Measurements from ENCODE around the gene MRPL19.
"Not testable (repeated sequence)": the region's sequence is repeated elsewhere in the genome, so short reads cannot be mapped to it uniquely, and the experiment has no call there.

Gene MRPL19

DNA sequence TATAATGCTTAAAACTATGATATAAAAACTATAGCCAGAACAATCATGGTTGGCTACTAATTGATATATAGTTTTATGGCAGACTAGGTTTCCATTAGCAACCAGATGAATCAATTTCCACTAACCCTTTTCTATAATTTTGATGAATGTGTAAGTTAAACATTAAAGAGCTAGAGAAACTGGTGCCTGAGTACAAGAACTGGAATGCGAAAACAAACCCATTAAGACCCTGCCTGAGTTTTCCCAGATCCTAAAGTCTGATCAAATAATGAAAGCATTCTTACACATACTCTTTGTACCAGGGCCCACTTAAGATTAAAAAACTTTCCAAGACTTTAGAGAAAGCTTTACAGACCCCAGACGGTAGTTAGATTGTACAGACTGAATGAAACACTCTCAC is 21.3 kb downstream of the MRPL19 start:
- no peak for DNase-seq (ENCODE audit: low spot score)

DNA sequence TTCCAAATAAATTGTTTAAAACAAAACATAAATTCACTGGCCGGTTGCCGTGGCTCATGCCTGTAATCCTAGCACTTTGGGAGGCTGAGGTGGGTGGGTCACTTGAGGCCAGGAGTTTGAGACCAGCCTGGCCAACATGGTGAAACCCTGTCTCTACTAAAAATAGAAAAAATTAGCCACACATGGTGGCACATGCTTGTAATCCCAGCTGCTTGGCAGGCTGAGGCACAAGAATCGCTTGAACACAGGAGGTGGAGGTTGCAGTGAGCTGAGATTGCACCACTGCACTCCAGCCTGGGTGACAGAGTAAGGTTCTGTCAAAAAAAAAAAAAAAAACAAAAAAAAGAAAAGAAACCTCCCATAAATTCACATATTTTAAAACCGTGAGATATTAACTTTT is 28.8 kb downstream of the MRPL19 start:
- DNase-seq (ENCODE audit: low spot score) = not testable (repeated sequence)

DNA sequence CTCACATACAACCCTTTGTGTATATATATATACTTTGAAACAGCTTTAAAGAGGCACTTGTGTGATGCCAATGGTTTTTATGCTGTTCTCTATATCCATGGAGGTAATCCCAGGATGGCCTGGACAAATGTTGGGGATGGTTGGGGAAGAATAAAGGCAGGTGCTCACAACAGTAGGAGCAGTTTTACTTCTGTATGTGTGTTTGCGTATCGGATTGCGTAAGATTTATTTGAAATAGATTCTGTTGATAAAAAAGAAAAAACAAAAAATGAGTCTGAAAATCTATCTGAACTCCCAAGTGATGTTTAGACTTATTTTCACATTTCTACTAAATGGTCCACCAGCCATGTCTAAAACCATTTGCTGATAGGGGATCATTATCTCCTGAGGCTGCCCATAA is 29.3 kb downstream of the MRPL19 start:
- no peak for DNase-seq (ENCODE audit: low spot score)

- DNase-seq (ENCODE audit: low spot score) = no peak
Observed at GRCh38 chr2:75676464-75676863, 29.9 kb downstream of the MRPL19 start.

GRCh38 chr2:75679556-75679955 is 33.0 kb downstream of the MRPL19 start:
- DNase-seq (ENCODE audit: low spot score) = no peak

- no peak for DNase-seq (ENCODE audit: low spot score)
Observed at GRCh38 chr2:75680402-75680801, 33.8 kb downstream of the MRPL19 start.

DNA sequence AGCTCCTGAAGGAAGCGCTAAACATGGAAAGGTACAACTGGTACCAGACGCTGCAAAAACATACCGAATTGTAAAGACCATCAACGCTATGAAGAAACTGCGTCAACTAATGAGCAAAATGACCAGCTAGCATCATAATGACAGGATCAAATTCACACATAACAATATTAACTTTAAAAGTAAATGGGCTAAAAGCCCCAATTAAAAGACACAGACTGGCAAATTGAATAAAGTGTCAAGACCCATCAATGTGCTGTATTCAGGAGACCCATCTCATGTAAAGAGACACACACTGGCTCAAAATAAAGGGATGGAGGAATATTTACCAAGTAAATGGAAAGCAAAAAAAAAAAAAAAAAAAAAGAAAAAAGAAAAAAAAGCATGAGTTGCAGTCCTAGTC is 36.8 kb downstream of the MRPL19 start:
- not testable (repeated sequence) for DNase-seq (ENCODE audit: low spot score)

DNA sequence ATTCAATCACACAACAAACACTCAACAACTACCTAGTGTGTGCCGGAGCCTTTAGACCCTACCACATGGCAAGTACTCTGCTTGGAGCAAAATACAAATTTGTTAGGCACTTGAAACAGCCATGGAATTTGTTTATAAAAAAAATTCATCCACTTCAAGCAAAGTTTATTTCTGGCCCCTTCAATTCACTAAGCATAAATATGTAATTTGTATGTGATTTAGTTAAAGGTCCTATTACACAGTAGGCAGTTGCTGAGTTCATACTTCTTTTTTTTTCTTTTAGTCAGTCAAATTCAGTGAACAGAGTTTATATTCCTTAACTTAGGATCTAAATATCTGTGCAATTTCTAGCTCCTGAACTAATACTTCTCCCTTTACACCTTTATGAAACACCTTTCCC is 41.6 kb downstream of the MRPL19 start:
- no peak for DNase-seq (ENCODE audit: low spot score)

- no peak for DNase-seq (ENCODE audit: low spot score)
Observed at GRCh38 chr2:75698918-75699317, 52.3 kb downstream of the MRPL19 start.

GRCh38 chr2:75702593-75702992 is 56.0 kb downstream of the MRPL19 start:
- no peak for DNase-seq (ENCODE audit: low spot score)

DNA sequence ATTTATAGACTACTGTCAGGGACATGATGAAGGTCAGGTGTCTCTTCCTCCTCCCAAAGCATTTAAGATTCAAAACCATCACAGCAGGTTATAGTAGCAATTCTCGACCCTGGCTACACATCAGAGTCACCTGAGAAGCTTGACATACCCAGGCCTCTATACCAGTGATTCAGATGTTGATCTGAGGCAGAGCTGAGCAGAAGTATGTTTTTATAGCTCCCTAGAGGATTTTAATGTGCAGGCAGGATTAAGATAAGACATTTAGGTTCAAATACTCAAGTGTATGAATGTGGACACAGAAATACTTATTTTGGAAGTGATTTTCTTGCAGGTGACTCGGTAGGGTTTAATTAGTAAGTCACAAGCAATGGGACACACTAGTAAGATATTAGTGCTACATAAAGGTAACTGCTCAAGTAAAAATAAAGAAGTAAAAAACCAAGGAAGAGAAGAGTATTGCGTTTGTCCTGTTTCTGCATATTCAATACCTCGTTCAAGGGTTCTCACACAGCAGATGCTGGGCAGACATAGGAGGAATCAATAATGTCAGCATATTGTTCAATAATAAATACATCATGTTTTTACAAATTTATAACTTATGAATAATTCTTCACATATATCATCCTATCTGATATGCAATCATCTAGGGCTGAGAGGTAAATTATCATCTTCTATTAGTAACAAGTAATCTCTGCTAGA is 57.2 kb downstream of the MRPL19 start:
- no peak for DNase-seq (ENCODE audit: low spot score)

DNA sequence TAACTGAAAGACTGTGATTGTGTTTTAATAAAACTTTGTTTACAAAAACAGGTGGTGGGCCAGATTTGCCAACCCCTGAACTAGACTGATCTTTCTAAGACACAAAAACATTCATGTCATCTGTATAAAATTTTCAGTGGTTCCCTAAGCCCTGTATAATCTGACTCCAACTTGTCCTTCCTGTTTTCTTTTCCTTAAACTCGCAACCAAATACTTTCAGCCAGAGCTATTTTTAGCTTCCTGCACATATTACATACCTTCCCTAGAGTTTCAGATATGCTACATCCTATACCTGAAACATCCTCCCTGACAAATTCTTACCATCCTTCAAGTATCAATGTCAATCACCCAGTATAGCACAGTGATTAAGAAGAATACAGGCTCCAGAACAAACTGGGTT is 59.3 kb downstream of the MRPL19 start:
- no peak for DNase-seq (ENCODE audit: low spot score)

DNA sequence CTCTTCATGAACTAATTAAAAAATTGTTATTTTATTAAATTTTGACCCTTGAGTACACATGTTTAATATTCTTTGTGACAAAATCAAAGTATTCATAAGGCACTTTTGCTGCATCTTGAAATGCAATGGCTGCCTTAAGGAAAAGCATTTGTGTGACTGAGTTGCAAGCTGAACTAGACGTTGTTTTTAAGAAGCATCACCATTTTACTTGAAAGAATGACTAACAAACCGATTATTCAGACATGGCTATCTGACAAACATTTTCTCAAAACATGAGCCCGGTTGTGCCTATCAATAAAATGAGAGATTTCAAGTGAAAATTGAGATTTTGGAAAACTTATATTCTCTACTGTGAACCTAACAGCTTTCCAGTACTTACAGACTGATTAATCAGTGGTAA is 61.3 kb downstream of the MRPL19 start:
- no peak for DNase-seq (ENCODE audit: low spot score)

- DNase-seq (ENCODE audit: low spot score) = peak; percentile 33
Observed at GRCh38 chr2:75709297-75709696, 62.7 kb downstream of the MRPL19 start.

DNA sequence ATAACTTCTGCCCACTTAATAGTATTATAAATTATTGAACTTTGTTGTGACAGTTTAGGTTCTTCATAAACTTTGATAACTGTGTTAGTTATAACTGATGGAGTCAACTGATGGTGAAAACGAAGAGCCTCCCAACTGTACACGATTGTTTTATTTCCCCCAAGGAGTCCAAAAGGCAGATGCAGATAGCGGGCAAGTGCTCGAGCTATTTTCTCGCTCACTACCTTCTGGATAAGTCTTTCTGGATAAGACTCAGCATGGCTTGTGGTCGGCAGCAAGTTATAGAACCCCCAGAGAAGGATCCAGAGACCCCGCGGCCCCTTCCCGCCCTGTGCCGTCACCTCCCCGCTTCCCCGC is 63.6 kb downstream of the MRPL19 start:
- no peak for DNase-seq (ENCODE audit: low spot score)

GRCh38 chr2:75710577-75711253 is 64.1 kb downstream of the MRPL19 start, which contains the start of gene GCFC2:
Gene GCFC2 (minus strand): TSS chr2:75710915. CDS start chr2:75710855, 60 bp downstream.
- peak; percentile 79 for DNase-seq (ENCODE audit: low spot score)

DNA sequence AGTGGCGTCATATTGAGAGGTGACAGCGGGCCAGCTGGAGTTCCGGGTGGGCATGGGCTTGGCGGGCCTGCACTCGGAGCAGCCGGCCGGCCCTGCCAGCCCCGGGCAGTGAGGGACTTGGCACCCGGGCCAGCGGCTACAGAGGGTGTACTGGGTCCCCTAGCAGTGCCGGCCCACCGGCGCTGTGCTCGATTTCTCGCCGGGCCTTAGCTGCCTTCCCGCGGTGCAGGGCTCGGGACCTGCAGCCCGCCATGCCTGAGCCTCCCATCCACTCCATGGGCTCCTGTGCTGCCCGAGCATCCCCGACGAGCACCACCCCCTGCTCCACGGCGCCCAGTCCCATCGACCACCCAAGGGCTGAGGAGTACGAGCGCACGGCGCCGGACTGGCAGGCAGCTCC is 65.0 kb downstream of the MRPL19 start:
- not testable (repeated sequence) for DNase-seq (ENCODE audit: low spot score)

DNA sequence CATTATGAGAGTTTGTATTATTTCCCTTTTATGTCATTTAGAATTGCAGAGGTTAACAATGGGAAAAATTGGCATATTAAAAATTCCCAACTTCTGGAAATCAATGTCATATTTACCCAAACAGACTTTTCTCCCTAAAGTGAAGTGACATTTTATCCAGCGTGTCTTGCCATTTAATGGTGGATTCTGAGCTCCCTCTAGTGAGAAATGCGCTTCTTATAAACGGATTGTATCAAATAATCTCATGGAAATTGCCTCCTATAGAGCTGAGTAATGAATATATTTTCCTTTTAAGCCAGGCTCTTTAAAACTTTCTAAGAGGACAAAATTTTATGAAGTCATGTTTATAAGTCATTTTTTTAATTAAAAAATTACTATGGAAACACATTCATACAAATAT is 69.8 kb downstream of the MRPL19 start:
- DNase-seq (ENCODE audit: low spot score) = no peak

DNA sequence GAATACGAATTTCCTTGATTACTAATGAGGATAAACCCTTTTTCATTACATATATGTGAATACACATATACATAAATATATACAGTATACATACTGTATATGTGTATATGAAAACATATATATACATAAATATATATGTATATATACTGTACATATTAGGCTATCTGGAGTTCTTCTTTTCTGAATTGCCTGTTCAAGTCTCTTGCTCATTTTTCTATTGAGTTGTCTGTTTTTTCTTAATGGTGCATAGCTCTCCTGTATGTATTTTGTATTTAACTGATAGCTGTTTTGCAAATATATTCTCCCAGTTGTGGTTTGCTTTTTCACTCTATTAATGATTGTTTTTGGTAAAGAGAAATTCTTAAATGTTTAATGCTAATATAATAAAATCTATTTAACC is 73.0 kb downstream of the MRPL19 start:
- DNase-seq (ENCODE audit: low spot score) = no peak

- no peak for DNase-seq (ENCODE audit: low spot score)
Observed at GRCh38 chr2:75720525-75720924, 73.9 kb downstream of the MRPL19 start.

GRCh38 chr2:75722687-75723086 is 76.1 kb downstream of the MRPL19 start:
- DNase-seq (ENCODE audit: low spot score) = no peak

GRCh38 chr2:75728614-75729419 is 82.2 kb downstream of the MRPL19 start:
- DNase-seq (ENCODE audit: low spot score) = no peak

DNA sequence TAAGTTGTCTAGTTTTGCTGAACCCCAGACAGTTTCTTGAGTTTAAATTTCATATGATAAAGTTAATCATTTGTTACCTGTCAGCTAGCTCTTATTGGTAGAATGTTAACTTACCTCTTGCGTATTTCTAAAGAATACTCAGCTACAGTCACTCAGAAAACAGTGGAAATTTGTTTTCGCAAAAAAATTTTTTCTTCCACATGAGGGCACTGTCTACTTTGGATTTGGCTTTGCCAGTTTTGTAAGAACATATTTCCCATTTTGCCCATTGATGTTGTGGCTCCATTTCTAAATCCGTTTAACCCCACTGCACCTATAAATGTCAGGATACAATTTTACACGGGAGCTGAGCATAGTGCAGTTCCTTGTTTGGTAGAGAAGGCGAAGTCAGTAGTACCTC is 83.3 kb downstream of the MRPL19 start:
- DNase-seq (ENCODE audit: low spot score) = peak; percentile 34

Data from NAMALWA (cell line).